GM18517 (cell line): ENCODE measurements around the gene MYO1D.
"Not testable (repeated sequence)": the region's sequence is repeated elsewhere in the genome, so short reads cannot be mapped to it uniquely, and the experiment has no call there.

Experiments used
- ATAC-seq: cut with Tn5 transposase; IDR thresholded peaks from one replicate; pipeline ENCODE4 v1.9.1; 2021; ENCODE audit warnings: mild to moderate bottlenecking, moderate library complexity; ENCODE audit not compliant: unreplicated experiment

Gene MYO1D

GRCh38 chr17:32821987-32822934 lies 54.7 kb downstream of the MYO1D start:
- ATAC-seq, result not testable (repeated sequence)

GRCh38 chr17:32820440-32820839 lies 56.5 kb downstream of the MYO1D start:
- no peak for ATAC-seq

GRCh38 chr17:32819787-32820186 lies 57.1 kb downstream of the MYO1D start:
- no peak for ATAC-seq

- ATAC-seq, result no peak
Measured at GRCh38 chr17:32819035-32819434, 57.9 kb downstream of the MYO1D start.

- ATAC-seq, result no peak
Measured at GRCh38 chr17:32815460-32815859, 61.5 kb downstream of the MYO1D start.

GRCh38 chr17:32814836-32815235 lies 62.1 kb downstream of the MYO1D start:
- no peak for ATAC-seq

- no peak for ATAC-seq
Measured at GRCh38 chr17:32813021-32813420, 63.9 kb downstream of the MYO1D start.

- ATAC-seq, result no peak
Measured at GRCh38 chr17:32810690-32811089, 66.2 kb downstream of the MYO1D start.

- no peak for ATAC-seq
Measured at GRCh38 chr17:32807577-32807976, 69.3 kb downstream of the MYO1D start.

GRCh38 chr17:32806646-32807045 lies 70.3 kb downstream of the MYO1D start:
- no peak for ATAC-seq

GRCh38 chr17:32805029-32805976 lies 71.6 kb downstream of the MYO1D start:
- ATAC-seq, result no peak

GRCh38 chr17:32803544-32803943 lies 73.4 kb downstream of the MYO1D start:
- no peak for ATAC-seq

GRCh38 chr17:32802306-32802705 lies 74.6 kb downstream of the MYO1D start:
- no peak for ATAC-seq

- ATAC-seq, result no peak
Measured at GRCh38 chr17:32801641-32802040, 75.3 kb downstream of the MYO1D start.

- no peak for ATAC-seq
Measured at GRCh38 chr17:32801193-32801592, 75.7 kb downstream of the MYO1D start.

- ATAC-seq, result no peak
Measured at GRCh38 chr17:32798938-32799337, 78.0 kb downstream of the MYO1D start.

GRCh38 chr17:32795339-32795979 lies 81.5 kb downstream of the MYO1D start:
- no peak for ATAC-seq

GRCh38 chr17:32794533-32795246 lies 82.2 kb downstream of the MYO1D start:
- ATAC-seq, result no peak

GRCh38 chr17:32793841-32794240 lies 83.1 kb downstream of the MYO1D start:
- ATAC-seq, result no peak

GRCh38 chr17:32792207-32792606 lies 84.7 kb downstream of the MYO1D start:
- ATAC-seq, result no peak
